Activated CD4-positive, CD25-positive, alpha-beta regulatory T cell treated with anti-CD3 and anti-CD28 coated beads, Interleukin-2, amount 50 U/mL, for 72 hours (primary cell): Measurements from ENCODE around the gene NPAS3.

ENCODE experiments used
- DNase-seq: peaks from one replicate; pipeline ENCODE4 v3.0.0; 2021

The NPAS3 gene

DNA sequence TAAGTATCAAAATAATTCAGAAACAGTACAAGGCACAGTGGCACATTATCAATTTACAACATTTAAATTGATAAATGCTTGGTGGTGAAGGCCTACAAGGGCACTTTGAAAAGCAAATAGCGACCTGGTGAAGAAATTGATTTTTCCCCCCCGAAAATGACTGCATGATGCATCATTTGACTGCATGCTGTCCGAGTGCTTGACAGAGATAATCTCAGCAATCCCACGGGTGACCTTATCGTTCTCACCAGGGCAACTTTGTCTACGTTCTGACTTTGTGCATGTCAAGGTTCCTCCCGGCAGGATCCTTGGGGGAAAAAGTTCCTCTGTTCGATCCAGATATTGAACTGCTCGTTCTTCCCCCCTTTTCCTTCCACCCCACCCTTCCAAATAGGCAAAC, 627.4 kb downstream of the NPAS3 start:
- no peak for DNase-seq

DNA sequence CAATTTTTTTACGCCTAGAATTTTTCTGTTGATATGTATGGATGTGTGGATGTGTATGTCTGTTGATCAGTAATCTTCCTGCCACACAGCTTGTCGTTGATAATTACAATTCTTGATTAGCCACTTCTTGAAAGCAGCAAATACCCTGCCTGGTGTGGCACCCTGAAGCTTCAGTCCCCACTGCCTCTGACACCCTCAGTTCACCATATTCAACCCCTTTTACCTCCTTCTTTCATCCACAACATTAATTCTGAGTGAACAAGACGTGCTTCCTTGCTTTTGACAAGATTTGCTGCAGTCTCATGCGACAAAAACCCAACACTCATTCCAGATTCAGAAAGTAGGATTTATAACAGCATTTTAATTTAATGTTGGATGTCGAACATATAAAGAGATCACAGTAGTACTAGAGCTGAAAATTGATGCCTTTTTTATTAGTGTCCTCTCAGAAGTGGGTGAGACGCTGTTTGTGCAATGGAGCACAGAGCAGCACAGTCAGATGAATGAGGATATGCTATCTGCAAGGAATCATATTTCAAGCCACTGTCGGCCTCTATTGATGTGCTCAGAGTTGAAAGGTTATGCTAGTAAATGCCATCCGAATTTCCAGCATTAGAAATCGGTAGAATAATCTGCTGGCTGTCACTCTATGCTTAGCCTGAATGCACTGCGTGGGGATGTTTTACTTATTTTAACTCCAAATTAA, 628.5 kb downstream of the NPAS3 start:
- DNase-seq = no peak

DNA sequence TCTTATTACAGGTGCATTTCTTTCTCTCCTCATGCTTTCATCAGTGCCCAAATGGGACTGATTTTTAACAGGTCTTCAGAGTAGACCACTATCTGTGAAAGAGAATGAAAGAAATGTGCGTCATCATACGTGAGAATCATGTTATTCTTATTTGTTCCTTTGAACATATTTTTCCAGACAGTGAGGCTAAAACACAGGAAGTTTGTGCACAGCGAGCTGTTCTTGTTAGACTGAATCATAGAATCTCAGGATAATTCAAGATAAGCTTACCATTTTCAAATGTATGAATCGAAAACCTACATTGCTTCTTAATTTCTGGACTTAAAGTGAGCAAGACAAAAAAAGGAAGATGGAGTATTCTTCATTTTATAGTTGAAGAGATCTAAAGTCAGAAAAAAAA, 629.1 kb downstream of the NPAS3 start:
- no peak for DNase-seq

DNA sequence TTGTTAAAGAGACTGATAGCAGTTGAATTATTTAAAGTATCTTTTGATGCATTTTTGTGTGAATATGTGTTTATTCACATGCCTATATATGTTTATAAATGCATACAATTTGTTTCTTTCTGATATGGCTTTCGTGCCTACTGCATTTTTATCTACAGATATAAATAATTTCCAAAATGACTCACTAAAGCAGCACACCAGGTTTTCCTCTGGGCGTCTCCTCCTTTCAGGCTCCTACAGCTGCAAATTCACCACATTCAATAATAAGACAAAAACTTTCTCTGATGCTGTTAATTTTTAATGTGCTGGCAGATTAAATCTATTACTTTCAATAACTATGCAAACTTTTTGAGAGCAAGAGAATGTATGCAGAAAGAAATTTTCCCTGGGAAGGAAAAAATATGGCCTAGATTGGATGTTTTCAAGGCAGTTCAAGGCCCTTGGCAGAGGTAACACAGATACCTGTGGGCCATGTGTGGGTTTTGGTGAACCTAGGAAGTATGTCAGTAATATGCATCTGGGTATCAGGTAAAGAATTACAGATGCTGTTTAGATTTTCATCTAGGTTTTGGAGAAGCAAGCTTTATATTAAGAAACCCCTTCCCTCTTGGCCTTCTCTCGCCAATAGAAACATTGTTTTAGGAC, 630.4 kb downstream of the NPAS3 start:
- DNase-seq = no peak

DNA sequence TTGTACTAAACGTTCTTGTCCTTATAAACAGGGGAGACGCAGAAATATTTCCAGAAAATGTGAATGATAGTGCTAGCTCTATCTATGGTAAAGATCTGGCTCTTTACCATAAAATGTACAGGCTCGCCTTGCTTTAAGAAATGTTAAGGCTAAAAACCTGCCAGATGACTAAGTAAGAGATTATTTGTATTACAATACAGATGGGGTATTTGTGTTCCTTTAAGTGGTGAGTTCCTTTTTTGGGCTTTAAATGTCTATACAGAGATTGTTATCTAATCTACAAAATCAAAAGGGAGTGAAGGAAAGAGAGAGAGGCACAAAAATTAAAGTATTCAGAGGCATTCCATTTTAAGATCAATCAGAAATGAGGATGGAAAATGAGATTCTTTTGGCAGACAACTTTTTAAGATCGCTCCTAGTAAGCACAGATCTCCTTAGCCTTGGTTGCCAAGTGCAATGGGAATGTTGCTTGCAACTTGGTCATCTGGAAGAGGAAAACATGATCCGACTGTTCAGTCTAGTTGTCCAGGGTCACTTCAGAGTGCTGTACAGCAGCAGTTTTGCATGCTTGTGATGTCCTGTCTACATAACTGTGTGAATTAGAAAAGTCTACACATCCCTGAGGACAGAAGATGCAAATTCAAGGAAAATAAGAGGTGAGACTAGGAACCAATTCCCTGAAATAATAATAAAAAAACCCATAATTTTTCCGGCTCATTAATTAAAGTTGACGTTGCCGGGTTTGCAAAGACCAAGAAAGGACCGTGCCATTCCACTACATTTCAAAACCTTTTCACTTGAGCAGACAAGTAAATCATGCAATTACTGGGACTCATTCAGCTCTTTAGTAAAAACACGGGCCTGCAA, 631.4 kb downstream of the NPAS3 start:
- no peak for DNase-seq

DNA sequence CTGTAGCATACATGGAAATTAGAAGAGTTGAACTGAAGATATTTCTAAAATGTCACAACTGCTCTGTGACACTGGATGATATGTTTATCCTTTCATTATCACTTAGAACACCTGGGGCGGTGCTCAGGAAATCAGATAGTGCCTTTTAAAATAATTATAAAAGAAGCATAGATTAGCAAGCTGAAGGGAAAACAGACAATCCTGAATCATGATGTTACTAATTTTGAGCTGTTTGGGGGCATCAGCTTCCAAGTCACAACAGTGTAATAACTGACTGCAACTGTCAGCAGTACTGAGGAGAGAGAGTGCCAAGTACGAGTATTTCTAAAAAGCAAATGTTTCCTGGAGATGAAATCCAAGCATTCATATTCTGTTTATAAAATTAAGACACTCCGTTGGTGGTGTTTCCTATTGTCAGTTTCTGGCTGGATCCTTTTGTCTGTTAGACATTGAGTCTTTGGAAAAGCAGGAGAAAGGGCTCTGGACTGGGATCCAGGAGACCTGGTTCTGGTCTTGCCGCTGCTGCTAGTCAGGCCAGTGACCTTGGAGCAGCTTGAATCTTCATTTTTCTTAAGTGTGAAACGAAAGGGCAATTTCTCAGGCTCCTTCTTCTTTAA, 632.1 kb downstream of the NPAS3 start:
- DNase-seq = no peak

DNA sequence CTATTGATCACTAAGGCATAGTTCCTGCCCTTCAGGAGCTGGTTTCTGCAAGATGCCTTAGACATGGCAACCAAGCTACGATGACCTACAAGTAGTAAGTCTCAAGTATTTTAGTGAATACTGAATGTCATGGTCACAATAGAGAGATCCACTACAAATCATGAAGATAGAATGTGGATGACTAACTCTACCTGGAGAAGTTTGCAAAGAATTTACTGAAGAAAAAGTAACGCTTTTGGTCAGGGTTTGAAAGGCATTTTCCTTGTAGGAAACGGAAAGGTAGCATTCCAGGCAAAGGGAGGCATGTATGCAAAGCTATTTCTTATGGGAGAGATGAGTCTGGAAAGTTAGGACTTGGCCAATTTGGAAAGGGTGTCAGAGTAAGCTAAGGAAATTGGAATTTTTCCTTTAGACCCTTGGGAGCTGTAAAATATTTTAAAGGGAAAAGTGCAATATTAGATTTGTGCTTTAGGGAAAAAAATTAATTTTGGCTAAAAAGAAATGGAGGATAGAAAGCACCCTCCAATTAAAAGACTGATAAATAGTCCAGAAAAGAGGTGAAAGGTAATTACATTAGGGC, 634.7 kb downstream of the NPAS3 start:
- no peak for DNase-seq

DNA sequence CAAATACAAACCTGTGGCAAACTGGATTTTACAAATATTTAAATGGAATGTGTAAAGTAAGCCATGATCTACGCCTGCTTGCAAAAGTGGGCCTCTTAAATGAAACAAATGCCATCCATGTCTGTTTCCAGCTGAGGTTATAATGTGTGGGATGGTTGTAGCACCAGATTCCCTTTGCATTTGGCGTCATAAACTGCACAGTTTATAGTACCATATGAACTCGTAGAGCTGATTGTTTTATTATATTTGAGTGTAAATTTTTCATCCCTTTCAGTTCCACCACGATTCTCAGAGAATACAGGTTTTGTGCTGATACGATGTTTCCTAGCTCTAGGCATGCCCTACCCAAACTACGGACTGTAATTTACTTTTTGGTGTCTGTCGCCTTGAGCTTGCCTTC, 637.3 kb downstream of the NPAS3 start:
- no peak for DNase-seq

DNA sequence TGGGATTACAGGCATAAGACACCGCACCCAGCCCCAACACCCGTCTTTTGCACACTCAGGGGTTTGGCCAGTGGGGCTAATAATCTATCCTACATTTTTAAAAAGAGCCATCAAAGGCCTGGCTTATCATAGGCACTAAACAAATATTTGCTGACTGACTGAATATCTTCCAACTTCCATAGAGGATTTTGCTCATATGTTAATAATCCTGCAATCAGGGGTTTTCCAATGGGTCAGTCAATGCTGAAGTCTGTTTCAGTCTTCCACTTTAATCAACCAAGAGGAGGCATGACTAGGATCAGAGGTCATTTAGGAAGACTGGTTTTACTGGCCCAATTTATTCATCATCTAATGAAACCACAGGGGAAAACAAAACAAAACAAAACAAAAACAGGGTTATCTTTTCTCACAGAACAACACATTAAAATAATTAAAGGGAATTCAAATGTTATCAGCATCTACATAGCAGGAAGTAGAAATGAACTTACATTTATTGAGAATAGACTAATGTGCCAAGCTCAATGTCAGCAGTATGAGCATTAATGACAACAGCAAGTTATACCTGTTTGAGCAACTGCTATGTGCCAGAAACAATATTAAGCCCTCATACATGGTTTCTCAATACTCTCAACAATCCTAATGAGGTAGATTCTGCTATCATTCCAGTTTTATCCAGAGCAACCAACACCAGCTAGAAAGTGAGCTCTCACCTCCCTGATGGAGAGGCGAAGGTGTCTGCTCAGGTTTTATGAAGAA, 640.0 kb downstream of the NPAS3 start:
- no peak for DNase-seq

DNA sequence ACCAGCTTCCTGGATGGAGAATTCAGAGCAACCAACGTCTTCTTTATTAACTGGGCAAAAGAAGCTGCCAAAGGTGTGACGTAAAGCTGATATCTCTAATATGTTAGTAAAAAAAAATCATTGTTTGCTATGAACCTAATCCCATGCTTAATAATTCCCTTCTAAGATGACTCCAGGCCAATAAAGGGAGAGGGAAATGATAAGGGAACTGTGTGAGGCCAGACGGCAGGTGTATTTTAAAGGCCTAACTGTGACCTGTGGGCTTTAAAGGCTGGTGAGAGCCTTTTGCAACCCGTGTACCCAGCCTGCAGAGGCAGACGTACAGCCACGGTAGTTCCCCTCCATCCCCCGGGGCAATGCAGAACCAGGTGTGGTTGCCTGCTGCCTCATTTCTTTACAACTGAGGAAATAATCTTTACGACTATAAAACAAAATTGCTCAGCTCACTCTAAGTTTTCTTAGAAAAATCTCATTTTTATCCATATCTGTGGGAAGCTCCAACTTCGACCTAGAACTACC, 641.6 kb downstream of the NPAS3 start:
- DNase-seq = no peak

DNA sequence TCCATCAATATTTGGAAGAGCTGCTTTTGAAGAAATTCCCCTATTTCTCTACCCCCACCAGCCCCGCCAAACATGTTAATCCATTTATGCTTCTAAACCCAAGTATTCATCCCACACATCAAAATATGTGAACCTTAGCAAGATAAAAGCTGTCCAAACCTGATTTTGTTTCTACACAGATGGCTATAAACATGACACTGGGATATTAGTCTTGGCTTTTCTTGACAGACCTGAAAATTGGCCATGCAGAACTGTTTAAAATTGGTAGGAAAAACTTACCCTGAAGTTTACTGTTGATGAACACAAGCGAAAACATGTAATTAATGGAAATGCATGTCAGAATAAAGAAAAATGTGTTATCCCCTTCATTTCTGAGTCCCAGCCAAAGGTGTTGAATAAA, 642.2 kb downstream of the NPAS3 start:
- no peak for DNase-seq

DNA sequence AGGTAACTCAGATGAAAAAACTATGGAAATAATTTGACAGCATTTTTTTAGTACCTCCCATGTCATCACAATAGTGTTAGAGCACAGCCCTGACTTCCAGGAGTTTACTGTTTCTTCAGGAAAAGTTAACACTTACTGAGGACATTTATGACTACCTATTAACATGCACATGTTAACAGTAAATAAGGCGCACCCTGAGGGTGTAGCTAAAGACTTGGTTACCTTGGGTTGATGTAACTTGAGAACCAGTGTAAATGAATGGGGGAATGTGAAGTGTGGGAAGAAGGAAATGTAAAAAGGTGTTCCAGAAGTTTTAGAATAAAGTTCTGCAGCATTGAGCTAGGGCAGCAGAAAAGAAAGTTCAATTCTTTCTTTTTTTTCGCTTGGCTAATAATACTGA, 646.0 kb downstream of the NPAS3 start:
- DNase-seq = no peak

DNA sequence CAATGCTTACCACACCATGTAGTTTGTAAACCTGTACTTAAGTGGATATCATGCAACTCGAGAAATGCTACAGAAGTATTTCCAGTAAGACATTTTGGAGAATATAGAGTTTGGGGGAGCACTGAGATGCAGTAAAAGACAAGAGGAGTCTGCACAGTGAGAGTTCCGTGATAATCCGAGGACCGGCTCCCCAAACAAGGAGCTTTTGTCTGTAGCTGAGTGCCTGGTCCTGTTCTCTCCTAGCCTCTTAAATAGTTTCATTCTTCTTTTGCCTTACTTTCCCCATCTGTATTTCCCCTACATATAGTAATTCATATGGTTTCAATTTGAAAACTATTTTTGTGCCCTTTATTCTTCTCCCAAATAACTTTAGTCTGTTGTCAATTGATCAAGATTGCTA, 648.1 kb downstream of the NPAS3 start:
- DNase-seq = no peak

DNA sequence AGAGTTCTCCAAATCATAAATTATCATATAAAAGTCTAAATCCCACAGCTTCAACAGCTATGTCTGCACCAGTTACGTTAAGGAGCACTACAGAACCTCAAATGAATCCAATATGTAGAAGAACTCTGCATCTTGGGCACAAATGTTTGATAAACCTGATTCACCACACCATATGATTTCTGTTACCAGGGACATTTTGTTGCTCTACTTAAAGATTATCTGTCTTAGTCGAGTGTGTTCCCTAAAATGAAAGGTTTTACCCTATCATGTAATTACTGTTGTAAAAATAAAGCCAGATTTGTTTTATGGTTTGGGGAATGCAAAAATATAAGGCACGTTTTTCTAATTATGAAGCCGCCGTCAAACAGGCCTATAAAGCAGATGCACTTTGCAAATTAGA, 649.1 kb downstream of the NPAS3 start:
- DNase-seq = no peak

DNA sequence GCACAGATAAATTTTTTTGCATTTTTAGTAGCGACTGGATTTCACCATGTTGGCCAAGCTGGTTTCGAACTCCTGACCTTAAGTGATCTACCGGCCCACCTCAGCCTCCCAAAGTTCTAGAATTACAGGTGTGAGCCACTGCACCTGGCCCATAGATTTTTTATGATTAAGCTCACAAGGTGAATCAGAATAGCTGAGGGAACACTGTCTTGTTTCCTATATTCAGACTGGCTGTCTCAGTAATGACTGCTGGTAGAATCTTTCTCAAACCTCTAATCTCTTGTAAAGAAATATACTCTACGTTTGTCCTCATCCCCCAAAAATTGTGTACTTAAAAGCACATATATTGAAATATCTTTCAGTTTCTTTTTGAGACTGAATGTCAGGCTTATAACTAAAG, 650.1 kb downstream of the NPAS3 start:
- no peak for DNase-seq

DNA sequence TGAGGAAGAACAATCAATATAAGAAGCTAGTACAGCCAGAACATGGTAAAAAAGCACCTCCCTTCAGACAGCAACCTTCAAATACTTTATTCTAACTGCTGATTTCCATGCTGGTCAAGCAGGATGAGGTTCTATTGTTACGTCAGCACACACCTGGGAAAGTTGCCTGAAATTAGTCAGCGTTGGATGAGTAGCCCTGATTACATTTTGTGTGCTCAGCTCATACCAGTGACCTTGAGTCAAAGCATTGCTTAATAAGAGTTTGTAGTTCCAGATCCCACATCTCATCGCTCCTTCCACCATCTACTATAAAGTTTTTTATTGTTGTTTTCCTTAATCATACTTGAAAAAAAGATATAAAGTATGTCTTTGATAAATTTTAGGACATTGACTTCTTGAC, 650.7 kb downstream of the NPAS3 start:
- no peak for DNase-seq

DNA sequence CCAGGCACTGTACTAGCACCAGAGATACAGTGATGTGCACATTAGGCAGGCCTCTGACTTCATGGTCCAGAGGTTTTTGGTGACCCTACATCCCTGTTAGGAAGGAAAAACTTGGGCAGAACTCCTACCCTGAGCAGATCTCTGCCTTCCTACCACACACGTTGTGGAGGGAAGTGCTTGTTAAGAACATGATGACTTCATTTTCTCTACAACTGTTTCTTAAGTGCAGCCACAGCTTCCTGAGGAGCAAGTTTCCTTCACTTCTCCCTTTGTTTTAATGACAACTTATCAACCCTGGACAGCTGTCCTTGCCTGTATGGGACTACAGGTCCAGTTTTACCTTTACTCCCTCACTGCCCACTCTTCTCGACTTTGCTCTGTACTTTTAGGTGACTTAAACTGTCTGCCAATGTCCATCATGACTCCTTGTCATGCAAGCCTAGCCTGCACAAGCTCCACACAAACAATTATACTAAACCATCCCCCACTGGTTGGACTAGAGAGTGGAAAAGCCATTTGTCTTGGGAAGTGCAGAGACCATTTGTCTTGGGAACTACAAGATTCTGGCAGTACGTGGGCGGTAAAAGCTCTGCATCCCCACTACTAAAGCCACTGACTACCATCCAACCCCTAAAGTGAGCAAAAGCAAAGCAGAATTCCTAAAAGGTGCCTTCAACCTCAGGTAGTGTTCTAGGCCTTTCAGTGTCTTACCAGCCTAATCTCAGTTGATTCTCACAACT, 652.4 kb downstream of the NPAS3 start:
- DNase-seq = no peak

DNA sequence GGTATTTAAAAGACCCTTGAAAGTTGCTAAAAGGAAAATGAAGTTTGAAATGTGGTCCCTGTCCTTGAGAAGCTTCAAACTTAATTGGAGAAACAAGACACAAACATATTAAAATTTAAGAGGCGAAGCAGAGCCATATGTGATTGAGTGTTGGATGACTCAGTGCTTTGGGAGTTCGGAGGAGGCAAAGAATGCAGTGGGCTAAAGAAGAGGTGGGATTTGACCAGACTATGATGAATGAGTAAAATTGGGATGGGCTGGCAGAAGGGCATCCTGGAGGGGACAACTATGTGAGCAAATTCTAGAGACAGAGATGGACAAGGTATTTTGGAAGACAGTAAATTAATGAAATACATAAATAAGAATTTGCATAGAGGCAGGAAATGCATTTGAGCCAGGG, 653.6 kb downstream of the NPAS3 start:
- DNase-seq = no peak

DNA sequence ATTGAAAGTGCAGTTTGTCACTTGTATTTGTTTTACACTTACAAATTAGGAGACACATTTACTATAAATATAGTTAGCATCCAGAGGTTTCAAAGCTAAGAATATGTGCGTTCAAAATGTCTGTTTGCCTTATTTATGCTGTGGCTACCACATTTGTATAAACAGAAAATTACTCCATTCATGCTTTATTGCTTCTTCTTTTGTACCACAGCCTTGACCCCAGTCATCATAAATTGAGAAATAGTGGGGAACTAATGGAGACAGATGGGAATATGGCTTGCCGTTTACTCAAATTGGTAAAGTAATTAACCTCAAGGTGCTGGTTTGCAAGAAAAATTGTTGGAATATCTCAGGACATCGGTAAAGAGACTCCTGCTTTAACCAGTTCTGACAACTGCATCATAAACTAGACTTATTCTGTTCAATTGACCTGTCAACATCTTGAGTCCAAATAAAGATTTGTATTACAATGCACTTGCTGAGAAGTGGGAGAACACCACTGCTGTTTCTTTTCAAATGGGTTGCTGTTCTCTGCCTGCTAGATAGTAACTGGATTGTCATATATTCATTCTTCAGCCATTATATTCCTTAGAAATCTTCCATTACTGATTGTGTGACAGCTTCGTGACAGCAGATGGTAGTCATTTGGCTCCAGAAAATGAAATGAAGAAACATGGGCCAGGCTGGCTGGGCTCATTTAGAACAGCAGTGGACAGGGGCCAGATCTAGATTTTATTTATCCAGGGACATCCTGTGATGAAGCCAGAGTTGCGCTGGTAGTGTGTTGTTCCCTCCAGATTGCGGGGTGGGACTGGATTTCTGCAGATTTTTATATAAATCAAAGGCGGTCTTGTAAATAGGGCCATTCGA, 657.8 kb downstream of the NPAS3 start:
- DNase-seq = no peak

DNA sequence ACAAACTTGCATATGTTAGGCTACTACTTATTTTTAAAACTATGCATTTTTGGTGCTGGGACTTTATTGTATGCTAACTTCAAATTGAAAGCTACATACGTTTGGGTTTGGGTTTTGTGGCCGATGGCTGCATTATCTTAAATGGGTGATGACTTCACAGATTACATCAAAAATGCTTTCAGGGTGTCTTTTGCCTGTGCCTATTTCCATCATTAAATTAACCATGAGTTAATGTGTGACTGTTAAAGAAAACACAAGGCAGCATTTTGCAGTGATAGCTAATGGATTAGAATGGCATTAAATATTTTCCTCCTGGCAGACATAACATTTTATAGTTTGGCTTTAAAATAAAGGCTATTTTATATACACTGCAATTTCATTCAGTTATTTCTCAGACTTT, 659.9 kb downstream of the NPAS3 start:
- no peak for DNase-seq
